GM10248 (cell line): ENCODE data around the gene TMEM17.

Source experiments
- CTCF ChIA-PET: fragments of 300-600 bp; sonication (Branson Sonifier 250); formaldehyde crosslinking; extraction: SDS; loops from one replicate; lab custom pipeline; 2021; ENCODE audit warnings: antibody characterized with exemption; lab: Yijun Ruan, JAX
- POLR2A ChIA-PET: fragments of 350-650 bp; sonication (Branson Sonifier 250); formaldehyde crosslinking; extraction: SDS; loops from one replicate; lab custom pipeline; 2020; ENCODE audit warnings: antibody characterized with exemption; lab: Yijun Ruan, JAX
- DNase-seq: peaks from one replicate; pipeline ENCODE4 v3.0.0; 2012; ENCODE audit errors: extremely low spot score
- CTCF ChIP-seq: IDR thresholded peaks from 2 replicates; pipeline ENCODE4 v1.5.1; 2012; ENCODE audit warnings: mild to moderate bottlenecking, low read depth; ENCODE audit errors: extremely low read depth, missing control alignments, control extremely low read depth

Gene TMEM17

GRCh38 chr2:62461017-62461553, 44.9 kb downstream of the TMEM17 start:
- DNase-seq, result no peak
- no peak for TF ChIP-seq CTCF
- CTCF ChIA-PET, result interaction anchor here (0.9 to 12.5 kb wide), 3 partner anchors 17 to 326 kb away, joined by 3 to 243 read pairs (median 3); no protein-coding TSS in a partner anchor
- POLR2A ChIA-PET, result no interaction called here

- no peak for DNase-seq
- ChIA-PET CTCF (interaction anchor here (0.7 to 12.5 kb wide), 3 partner anchors 12 to 313 kb away, joined by 3 to 243 read pairs (median 3); no protein-coding TSS in a partner anchor), POLR2A (no interaction called here)
- no peak for TF ChIP-seq CTCF
These were observed 45.8 kb downstream of the TMEM17 start for GRCh38 chr2:62460175-62460574.

DNA sequence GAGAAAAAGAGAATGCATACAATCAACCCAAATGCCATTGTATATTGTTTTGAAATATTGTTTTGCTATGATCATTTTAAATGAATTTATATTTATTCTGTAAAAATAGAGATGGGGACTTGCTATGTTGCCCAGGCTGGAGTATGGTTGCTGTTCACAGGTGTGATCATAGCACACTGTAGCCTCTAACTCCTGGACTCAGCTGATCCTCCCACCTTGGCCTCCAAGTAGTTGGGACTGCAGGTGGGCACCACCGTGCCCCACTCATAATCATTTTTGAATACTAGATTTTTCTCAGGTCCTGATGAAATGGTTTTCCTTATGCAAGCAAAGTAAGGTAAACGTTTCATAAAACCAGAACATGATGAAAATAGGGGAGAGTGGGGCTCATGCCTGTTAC, 46.3 kb downstream of the TMEM17 start:
- ChIA-PET POLR2A (no interaction called here), CTCF (interaction anchor here (3.7 to 12.5 kb wide), 3 partner anchors 14 to 313 kb away, joined by 74 to 243 read pairs (median 80); no protein-coding TSS in a partner anchor)
- no peak for TF ChIP-seq CTCF
- no peak for DNase-seq

GRCh38 chr2:62459106-62459505, 46.9 kb downstream of the TMEM17 start:
- ChIA-PET POLR2A (no interaction called here), CTCF (interaction anchor here (1.3 to 12.5 kb wide), 5 partner anchors 13 to 1029 kb away, joined by 3 to 243 read pairs (median 74); no protein-coding TSS in a partner anchor)
- TF ChIP-seq CTCF, result no peak
- no peak for DNase-seq

GRCh38 chr2:62458671-62459081, 47.3 kb downstream of the TMEM17 start:
- POLR2A ChIA-PET, result no interaction called here
- CTCF ChIA-PET, result interaction anchor here (1.3 to 12.5 kb wide), 8 partner anchors 9 to 1029 kb away, joined by 3 to 243 read pairs (median 12); no protein-coding TSS in a partner anchor
- DNase-seq, result no peak
- TF ChIP-seq CTCF, result no peak

GRCh38 chr2:62458206-62458641, 47.8 kb downstream of the TMEM17 start:
- ChIA-PET POLR2A (no interaction called here), CTCF (interaction anchor here (0.9 to 12.5 kb wide), 20 partner anchors 9 to 1395 kb away, joined by 3 to 243 read pairs (median 8); partner anchors contain the start of gene COMMD1)
- no peak for DNase-seq
- no peak for TF ChIP-seq CTCF
